GM12873 (cell line): ENCODE results near the gene SORT1.

ENCODE experiments used
- CTCF ChIP-seq: IDR thresholded peaks from 2 replicates; pipeline ENCODE4 v1.5.1; 2012; ENCODE audit warnings: low read depth, mild to moderate bottlenecking, moderate library complexity, low read length, control low read depth; ENCODE audit not compliant: insufficient read depth; ENCODE audit errors: missing control alignments

SORT1 gene

GRCh38 chr1:109272831-109273547 lies 124.7 kb downstream of the SORT1 start:
- TF ChIP-seq CTCF, result no peak

DNA sequence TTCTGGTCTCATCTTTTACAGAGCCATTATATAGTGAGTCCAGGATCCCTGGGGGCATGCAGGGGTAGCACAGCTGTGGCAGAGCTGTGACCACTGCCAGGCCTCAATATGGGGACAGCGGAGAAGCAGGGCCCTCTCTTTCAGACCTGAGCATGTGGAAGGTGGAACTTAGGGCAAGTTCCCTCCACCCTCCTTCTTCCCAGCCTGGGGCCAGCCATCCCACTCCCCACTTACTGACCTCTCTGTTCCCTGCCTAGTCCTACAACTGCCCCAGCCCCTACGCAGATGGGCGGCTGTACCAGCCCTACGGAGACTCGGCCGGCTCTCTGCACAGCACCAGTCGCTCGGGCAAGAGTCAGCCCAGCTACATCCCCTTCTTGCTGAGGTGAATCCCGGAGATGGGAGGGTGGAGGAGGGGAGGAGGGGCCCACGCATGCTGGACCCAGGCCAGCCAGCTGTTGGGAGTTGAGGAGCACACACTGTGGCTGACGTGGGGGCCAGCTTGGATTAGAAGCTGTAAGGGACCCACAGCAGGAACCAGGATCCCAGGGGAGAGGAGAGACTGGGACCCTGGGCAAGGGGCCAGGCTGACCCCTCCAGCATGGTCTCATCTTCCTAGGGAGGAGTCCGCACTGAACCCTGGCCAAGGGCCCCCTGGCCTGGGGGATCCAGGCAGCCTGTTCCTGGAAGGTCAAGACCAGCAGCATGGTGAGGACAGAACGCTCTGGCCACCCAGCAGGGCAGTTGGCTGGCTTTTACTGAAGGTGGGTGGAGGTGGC lies 125.5 kb downstream of the SORT1 start:
- TF ChIP-seq CTCF, result no peak

DNA sequence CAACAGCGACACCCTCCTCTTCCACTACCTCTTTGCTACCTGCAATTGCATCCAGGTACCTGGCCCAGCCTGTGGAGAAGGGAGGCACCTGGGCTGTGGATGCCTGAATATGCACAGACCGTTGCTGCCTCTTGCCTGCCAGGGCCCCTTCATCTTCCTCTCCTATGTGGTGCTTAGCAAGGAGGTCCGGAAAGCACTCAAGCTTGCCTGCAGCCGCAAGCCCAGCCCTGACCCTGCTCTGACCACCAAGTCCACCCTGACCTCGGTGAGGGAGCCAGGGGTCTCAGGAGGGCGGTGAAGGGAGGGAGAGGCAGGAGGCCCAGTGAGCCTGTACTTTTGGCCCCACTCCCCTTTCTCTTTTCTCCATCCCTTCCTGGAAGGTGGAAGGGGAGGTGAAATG lies 126.3 kb downstream of the SORT1 start:
- no peak for TF ChIP-seq CTCF

- no peak for TF ChIP-seq CTCF
Measured at GRCh38 chr1:109270623-109271317, 126.9 kb downstream of the SORT1 start.

- TF ChIP-seq CTCF, result no peak
Measured at GRCh38 chr1:109269981-109270622, 127.6 kb downstream of the SORT1 start.

- TF ChIP-seq CTCF, result no peak
Measured at GRCh38 chr1:109269212-109269980, 128.3 kb downstream of the SORT1 start.
